Neural progenitor cell (in vitro differentiated cells): ENCODE measurements around the gene MYL12A. TPM values are rescaled to one million over a fixed set of nuclear protein-coding genes. Genes with fewer than 3 reads are reported as not detected.
"Not testable (repeated sequence)": the region's sequence is repeated elsewhere in the genome, so short reads cannot be mapped to it uniquely, and the experiment has no call there.

Experiments used
- DNase-seq: peaks from one replicate; pipeline ENCODE4 v3.0.0-alpha.2; 2016; ENCODE audit warnings: low spot score
- H2AFZ ChIP-seq: fragments of 200-600 bp; sonication (generic); replicated peaks from 2 replicates; pipeline ENCODE4 v1.6.1; 2016; ENCODE audit warnings: antibody characterized with exemption
- H3F3A ChIP-seq: fragments of 200-600 bp; sonication (generic); 2 replicates; pipeline ENCODE4 v1.6.1; 2016; ENCODE audit warnings: antibody characterized with exemption, low read depth
- H3K27ac ChIP-seq: fragments of 200-600 bp; sonication (generic); 2 replicates; pipeline ENCODE4 v1.5.1; 2016; ENCODE audit warnings: mild to moderate bottlenecking
- H3K27me3 ChIP-seq: fragments of 200-600 bp; sonication (generic); 2 replicates; pipeline ENCODE4 v1.6.1; 2016; ENCODE audit warnings: mild to moderate bottlenecking, moderate library complexity
- H3K36me3 ChIP-seq: fragments of 200-600 bp; sonication (generic); 2 replicates; pipeline ENCODE4 v1.5.1; 2016
- H3K4me1 ChIP-seq: fragments of 200-600 bp; sonication (generic); 2 replicates; pipeline ENCODE4 v1.6.1; 2016; ENCODE audit warnings: mixed run types
- H3K4me2 ChIP-seq: fragments of 200-600 bp; sonication (generic); 2 replicates; pipeline ENCODE4 v1.6.1; 2016
- H3K4me3 ChIP-seq: fragments of 200-600 bp; sonication (generic); 2 replicates; pipeline ENCODE4 v1.5.1; 2016
- H3K79me2 ChIP-seq: fragments of 200-600 bp; sonication (generic); 2 replicates; pipeline ENCODE4 v1.6.1; 2016; ENCODE audit warnings: low read depth
- H3K9ac ChIP-seq: fragments of 200-600 bp; sonication (generic); 2 replicates; pipeline ENCODE4 v1.6.1; 2016
- H3K9me3 ChIP-seq: fragments of 200-600 bp; sonication (generic); 2 replicates; pipeline ENCODE4 v1.5.1; 2016; ENCODE audit warnings: low read depth
- H4K20me1 ChIP-seq: fragments of 200-600 bp; sonication (generic); 2 replicates; pipeline ENCODE4 v1.6.1; 2016; ENCODE audit warnings: low read depth
- H3K27ac Mint-ChIP-seq: 3 replicates; pipeline ENCODE4 v1.8.0; 2021; ENCODE audit warnings: mixed read lengths
- H3K27me3 Mint-ChIP-seq: 2 replicates; pipeline ENCODE4 v1.8.0; 2022; ENCODE audit warnings: low read depth, mild to moderate bottlenecking, inconsistent platforms, moderate library complexity, mixed read lengths; ENCODE audit not compliant: insufficient read depth
- H3K36me3 Mint-ChIP-seq: 3 replicates; pipeline ENCODE4 v1.8.0; 2021; ENCODE audit warnings: mixed read lengths
- H3K4me1 Mint-ChIP-seq: 3 replicates; pipeline ENCODE4 v1.8.0; 2021; ENCODE audit warnings: mixed read lengths
- H3K4me3 Mint-ChIP-seq: 3 replicates; pipeline ENCODE4 v1.8.0; 2021; ENCODE audit warnings: mild to moderate bottlenecking, moderate library complexity, mixed read lengths
- H3K9me3 Mint-ChIP-seq: 3 replicates; pipeline ENCODE4 v1.8.0; 2020; ENCODE audit warnings: mixed read lengths
- CTCF ChIP-seq: fragments of 200-600 bp; sonication (generic); IDR thresholded peaks from 2 replicates; pipeline ENCODE4 v1.5.1; 2017; ENCODE audit warnings: antibody characterized with exemption, mild to moderate bottlenecking
- EZH2 ChIP-seq: fragments of 200-600 bp; sonication (generic); IDR thresholded peaks from 2 replicates; pipeline ENCODE4 v1.6.1; 2017; ENCODE audit warnings: antibody characterized with exemption, mild to moderate bottlenecking, moderate library complexity
- EZH2phosphoT487 ChIP-seq: fragments of 200-600 bp; sonication (generic); IDR thresholded peaks from 2 replicates; pipeline ENCODE4 v1.6.1; 2017; ENCODE audit warnings: antibody characterized with exemption
- total RNA-seq: library from RNA; depleted of rRNA; stranded (reverse); fragments of >200 nt; gene quantifications from 2 replicates; pipeline ENCODE4 v1.2.3, GENCODE V29; 2015; ENCODE audit warnings: low replicate concordance

The MYL12A gene
- total RNA-seq, 1 donor from 2014 or later = 365 TPM

GRCh38 chr18:3218819-3219218 lies 28.8 kb upstream of the MYL12A start:
- H4K20me1 ChIP-seq = no peaks in the 10 kb centered on the region
- DNase-seq = no peak
- no peaks in the 10 kb centered on the region for H3K36me3 ChIP-seq
- H3K27me3 Mint-ChIP-seq = peaks cover 5% of the 10 kb centered on the region
- no peak overlapping the region for H3K4me2 ChIP-seq
- H3K36me3 Mint-ChIP-seq = no peaks in the 10 kb centered on the region
- TF ChIP-seq CTCF (no peak), EZH2phosphoT487 (no peak), EZH2 (no peak)
- H2AFZ ChIP-seq = no peak overlapping the region
- H3K9ac ChIP-seq = no peak overlapping the region
- H3K4me3 Mint-ChIP-seq = no peak overlapping the region
- no peaks in the 10 kb centered on the region for H3F3A ChIP-seq
- H3K9me3 Mint-ChIP-seq = peaks cover 3% of the 10 kb centered on the region
- no peaks in the 10 kb centered on the region for H3K79me2 ChIP-seq
- H3K27ac Mint-ChIP-seq = no peak overlapping the region
- no peaks in the 10 kb centered on the region for H3K9me3 ChIP-seq
- H3K4me1 ChIP-seq = no peaks in the 10 kb centered on the region
- H3K4me1 Mint-ChIP-seq = peaks cover 18% of the 10 kb centered on the region
- H3K27ac ChIP-seq = no peak overlapping the region
- H3K27me3 ChIP-seq = no peaks in the 10 kb centered on the region
- H3K4me3 ChIP-seq = no peak overlapping the region

- no peak overlapping the region for H3K4me2 ChIP-seq
- no peaks in the 10 kb centered on the region for H3K9me3 ChIP-seq
- no peaks in the 10 kb centered on the region for H3K36me3 ChIP-seq
- no peaks in the 10 kb centered on the region for H3K79me2 ChIP-seq
- H4K20me1 ChIP-seq = no peaks in the 10 kb centered on the region
- peaks cover 18% of the 10 kb centered on the region for H3K4me1 Mint-ChIP-seq
- H3K27me3 ChIP-seq = no peaks in the 10 kb centered on the region
- no peak overlapping the region for H2AFZ ChIP-seq
- H3K9me3 Mint-ChIP-seq = peaks cover 3% of the 10 kb centered on the region
- no peak for DNase-seq
- no peaks in the 10 kb centered on the region for H3K4me1 ChIP-seq
- peaks cover 5% of the 10 kb centered on the region for H3K27me3 Mint-ChIP-seq
- no peaks in the 10 kb centered on the region for H3F3A ChIP-seq
- H3K9ac ChIP-seq = no peak overlapping the region
- H3K36me3 Mint-ChIP-seq = no peaks in the 10 kb centered on the region
- no peak overlapping the region for H3K27ac Mint-ChIP-seq
- H3K4me3 Mint-ChIP-seq = no peak overlapping the region
- TF ChIP-seq CTCF = no peak
- no peak for TF ChIP-seq EZH2phosphoT487
- TF ChIP-seq EZH2 = no peak
- no peak overlapping the region for H3K27ac ChIP-seq
- no peak overlapping the region for H3K4me3 ChIP-seq
Measured at GRCh38 chr18:3219241-3219630, 28.4 kb upstream of the MYL12A start.

DNA sequence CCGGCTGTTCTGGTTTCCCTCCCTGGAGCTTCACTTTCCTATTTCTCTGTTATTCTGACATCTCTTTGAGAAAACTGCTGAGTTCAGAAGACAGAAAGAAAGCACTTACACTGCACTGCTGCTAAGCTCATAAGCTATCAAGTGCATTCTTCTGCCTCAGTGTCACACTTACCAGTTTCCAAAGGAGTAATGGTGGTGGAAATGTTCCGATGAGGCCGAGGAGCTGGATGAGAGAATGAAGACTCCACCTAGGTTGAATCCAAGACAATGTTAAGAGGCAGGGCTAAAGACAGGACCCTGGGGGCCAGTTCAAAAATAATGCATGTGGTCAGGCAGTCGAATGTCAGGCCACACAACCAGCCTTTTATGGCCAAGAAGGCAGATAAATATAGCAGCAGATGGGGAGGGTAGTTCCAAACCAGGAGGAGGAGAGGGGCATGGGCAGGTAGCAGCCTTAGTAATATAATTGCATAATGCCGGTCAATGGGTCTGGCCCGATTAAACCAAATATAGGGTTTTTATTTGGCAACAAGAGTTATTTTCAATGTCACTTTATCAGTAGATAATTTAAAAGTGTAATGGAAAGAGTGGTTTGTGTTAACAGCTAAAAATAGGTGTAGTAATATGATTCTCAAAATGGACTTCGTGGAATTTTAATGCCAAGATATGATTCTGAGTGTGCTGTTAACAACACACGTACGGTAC lies 27.8 kb upstream of the MYL12A start, which contains the start of gene MYOM1:
Gene MYOM1 (minus strand): TSS at position 338 of the 705 bp plus-strand sequence. CDS start 4,745 bp downstream, outside the sequence.
- no peak within 1 kb of the TSS for H3K27ac Mint-ChIP-seq
- no peak within 1 kb of the TSS for H3K9ac ChIP-seq
- H3K4me3 ChIP-seq = no peak within 1 kb of the TSS

GRCh38 chr18:3220868-3221267 lies 26.7 kb upstream of the MYL12A start:
- H3K9me3 ChIP-seq, H3K27ac ChIP-seq, H3K27me3 Mint-ChIP-seq, H3K27me3 ChIP-seq, H3K9me3 Mint-ChIP-seq, H3K36me3 Mint-ChIP-seq, H3K4me2 ChIP-seq, H4K20me1 ChIP-seq, H3K4me3 ChIP-seq, H3K9ac ChIP-seq, H3K4me1 ChIP-seq, H3K36me3 ChIP-seq, H3F3A ChIP-seq, H3K4me3 Mint-ChIP-seq, H3K79me2 ChIP-seq, H2AFZ ChIP-seq, H3K27ac Mint-ChIP-seq, DNase-seq: not testable (repeated sequence)
- H3K4me1 Mint-ChIP-seq = peaks cover 20% of the 10 kb centered on the region

More for the DNA sequence above, 27.8 kb upstream of the MYL12A start, which contains the start of gene MYOM1:
- Histone ChIP-seq H3K9me3 (no peaks in the 10 kb centered on the region), H3K4me2 (no peak within 1 kb of the TSS), H3K79me2 (no peaks in the 10 kb centered on the region), H4K20me1 (no peaks in the 10 kb centered on the region), H3K27me3 (no peaks in the 10 kb centered on the region), H3F3A (no peaks in the 10 kb centered on the region), H2AFZ (peak within 1 kb of the TSS; percentile 28), H3K27ac (no peak within 1 kb of the TSS), H3K4me1 (no peaks in the 10 kb centered on the region), H3K36me3 (no peaks in the 10 kb centered on the region)
- DNase-seq = no peak
- H3K4me1 Mint-ChIP-seq = peaks cover 18% of the 10 kb centered on the region
- H3K4me3 Mint-ChIP-seq = no peak within 1 kb of the TSS
- H3K36me3 Mint-ChIP-seq = no peaks in the 10 kb centered on the region
- TF ChIP-seq EZH2phosphoT487 = no peak
- no peak for TF ChIP-seq CTCF
- TF ChIP-seq EZH2 = no peak
- H3K9me3 Mint-ChIP-seq = peaks cover 3% of the 10 kb centered on the region
- H3K27me3 Mint-ChIP-seq = peaks cover 5% of the 10 kb centered on the region
